Fibroblast of lung (primary cell): Measurements from ENCODE around the gene CHMP6. TPM values are rescaled to one million over a fixed set of nuclear protein-coding genes. Genes with fewer than 3 reads are reported as not detected.
A peak's percentile ranks its signal among the peaks of the same experiment; 100 is the strongest.

Source experiments
- DNase-seq, 2 donors: peaks; one replicate each; pipeline versions ENCODE4 v3.0.0 to v3.0.0-alpha.2; 2010; ENCODE audit warnings: low read depth in 2 of 2
- H2AFZ ChIP-seq: 2 replicates; pipeline ENCODE4 v1.5.1; 2012; ENCODE audit warnings: low read length, control low read depth, inconsistent platforms
- H3K27ac ChIP-seq: 2 replicates; pipeline ENCODE4 v1.5.1; 2011; ENCODE audit warnings: low read length, control low read depth; ENCODE audit not compliant: insufficient read depth
- H3K27me3 ChIP-seq: 2 replicates; pipeline ENCODE4 v1.5.1; 2011; ENCODE audit warnings: mild to moderate bottlenecking, low read length; ENCODE audit not compliant: control insufficient read depth, insufficient read depth
- H3K36me3 ChIP-seq: 2 replicates; pipeline ENCODE4 v1.5.1; 2011; ENCODE audit warnings: low read length; ENCODE audit not compliant: control insufficient read depth, insufficient read depth
- H3K4me1 ChIP-seq: 2 replicates; pipeline ENCODE4 v1.5.1; 2011; ENCODE audit warnings: low read length; ENCODE audit not compliant: control insufficient read depth, insufficient read depth; ENCODE audit errors: extremely low read depth
- H3K4me2 ChIP-seq: 2 replicates; pipeline ENCODE4 v1.5.1; 2011; ENCODE audit warnings: low read length, control low read depth; ENCODE audit not compliant: insufficient read depth; ENCODE audit errors: extremely low read depth
- H3K4me3 ChIP-seq, 4 experiments: fragments of 200-600 bp in 1 of 4; sonication (generic) in 1 of 4; replicated peaks in 1 of 4; 2 replicates each; pipeline ENCODE4 v1.5.1; 2011 to 2016; ENCODE audit warnings: low read length in 4 of 4, low read depth in 3 of 4, mild to moderate bottlenecking in 3 of 4, control low read depth in 2 of 4, inconsistent platforms in 1 of 4, mixed read lengths in 1 of 4; ENCODE audit not compliant: insufficient read depth in 1 of 4; ENCODE audit errors: control extremely low read depth in 1 of 4
- H3K79me2 ChIP-seq: 2 replicates; pipeline ENCODE4 v1.5.1; 2012; ENCODE audit warnings: mild to moderate bottlenecking, low read length, inconsistent platforms; ENCODE audit not compliant: control insufficient read depth, insufficient read depth
- H3K9ac ChIP-seq: 2 replicates; pipeline ENCODE4 v1.5.1; 2011; ENCODE audit warnings: mild to moderate bottlenecking, low read length, control low read depth; ENCODE audit not compliant: insufficient read depth
- H3K9me3 ChIP-seq: 2 replicates; pipeline ENCODE4 v1.5.1; 2012; ENCODE audit warnings: low read depth, low read length; ENCODE audit not compliant: control insufficient read depth, insufficient read depth
- H4K20me1 ChIP-seq: 2 replicates; pipeline ENCODE4 v1.5.1; 2011; ENCODE audit warnings: low read length; ENCODE audit not compliant: control insufficient read depth, insufficient read depth; ENCODE audit errors: extremely low read depth
- EZH2 ChIP-seq: IDR thresholded peaks from 2 replicates; pipeline ENCODE4 v1.5.1; 2012; ENCODE audit warnings: low read length, control low read depth, mild to moderate bottlenecking; ENCODE audit errors: missing control alignments
- polyA plus RNA-seq, 2 donors: library from polyadenylated mRNA; depleted of rRNA in 1 of 2; stranded (reverse) in 1 of 2; unstranded in 1 of 2; fragments of >200 nt; gene quantifications; 2 replicates each; pipeline ENCODE4 v1.2.1, GENCODE V29; 2011 to 2012; ENCODE audit warnings: missing spikeins in 1 of 2
- total RNA-seq: library from RNA; depleted of rRNA; stranded (reverse); fragments of >200 nt; gene quantifications from 2 replicates; pipeline ENCODE4 v1.2.1, GENCODE V29; 2014
- TF ChIP-seq, protein P1 (sequence below), 2 donors: IDR thresholded peaks in 1 of 2; conservative IDR thresholded peaks in 1 of 2; 1 replicate in 1 of 2; 2 replicates in 1 of 2; pipeline ENCODE4 v1.5.1; 2011 to 2012; ENCODE audit warnings: low read length in 2 of 2, control low read depth in 1 of 2, inconsistent platforms in 1 of 2, low read depth in 1 of 2, mild to moderate bottlenecking in 1 of 2

The CHMP6 gene
- total and polyA plus RNA-seq, 2 donors (not counting 1 experiment from before 2014, with no cell fraction given): 11.2 to 30.1 TPM

DNA sequence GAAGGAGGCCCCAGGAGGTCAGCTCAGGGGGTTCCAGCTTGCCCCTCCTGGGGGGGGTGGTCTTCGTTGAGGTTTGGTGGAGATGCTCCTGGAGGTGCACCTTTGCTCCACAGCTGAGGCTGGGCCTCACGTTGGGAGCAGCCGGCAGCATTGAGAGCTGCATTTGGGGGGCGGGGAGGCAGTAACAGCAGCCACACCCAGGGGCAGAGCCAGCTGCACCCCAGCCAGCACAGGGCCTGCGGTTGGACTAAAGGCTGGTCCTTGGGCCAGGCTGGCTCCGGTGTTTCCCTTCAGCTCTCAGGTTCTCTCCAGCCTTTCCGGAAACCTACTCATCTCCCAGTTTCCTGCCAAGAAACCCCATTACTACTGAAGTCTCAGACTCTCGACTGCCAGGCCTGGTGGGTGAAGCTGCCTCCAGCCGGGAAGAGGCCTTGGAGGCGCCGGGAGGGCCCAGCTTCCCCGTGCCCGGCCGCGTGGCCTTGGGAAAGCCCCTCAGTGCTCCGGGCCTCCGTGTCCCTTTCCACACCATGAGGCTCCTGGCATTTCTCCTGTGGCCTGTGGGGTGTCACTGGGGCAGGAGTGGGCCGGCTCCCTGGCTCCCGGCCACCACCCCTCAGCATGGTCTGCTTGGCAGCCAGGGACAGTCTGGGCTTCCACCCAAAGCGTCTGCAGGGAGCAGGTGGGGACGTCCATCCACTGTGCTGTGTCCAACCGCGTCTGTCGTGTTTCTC is 29.3 kb downstream of the CHMP6 start:
- no peak overlapping the region for H2AFZ ChIP-seq
- no peak for TF ChIP-seq EZH2
- no peaks in the 10 kb centered on the region for H3K36me3 ChIP-seq
- H4K20me1 ChIP-seq: no peaks in the 10 kb centered on the region
- no peak overlapping the region for H3K27ac ChIP-seq
- peak; percentile 34 to 83 for DNase-seq
- no peaks in the 10 kb centered on the region for H3K9me3 ChIP-seq
- peak overlapping the region; percentile 29 for H3K4me2 ChIP-seq
- H3K9ac ChIP-seq: no peak overlapping the region
- no peaks in the 10 kb centered on the region for H3K79me2 ChIP-seq
- peaks cover 11% of the 10 kb centered on the region for H3K27me3 ChIP-seq
- H3K4me1 ChIP-seq: peaks cover 7% of the 10 kb centered on the region
- H3K4me3 ChIP-seq: no peak overlapping the region

DNA sequence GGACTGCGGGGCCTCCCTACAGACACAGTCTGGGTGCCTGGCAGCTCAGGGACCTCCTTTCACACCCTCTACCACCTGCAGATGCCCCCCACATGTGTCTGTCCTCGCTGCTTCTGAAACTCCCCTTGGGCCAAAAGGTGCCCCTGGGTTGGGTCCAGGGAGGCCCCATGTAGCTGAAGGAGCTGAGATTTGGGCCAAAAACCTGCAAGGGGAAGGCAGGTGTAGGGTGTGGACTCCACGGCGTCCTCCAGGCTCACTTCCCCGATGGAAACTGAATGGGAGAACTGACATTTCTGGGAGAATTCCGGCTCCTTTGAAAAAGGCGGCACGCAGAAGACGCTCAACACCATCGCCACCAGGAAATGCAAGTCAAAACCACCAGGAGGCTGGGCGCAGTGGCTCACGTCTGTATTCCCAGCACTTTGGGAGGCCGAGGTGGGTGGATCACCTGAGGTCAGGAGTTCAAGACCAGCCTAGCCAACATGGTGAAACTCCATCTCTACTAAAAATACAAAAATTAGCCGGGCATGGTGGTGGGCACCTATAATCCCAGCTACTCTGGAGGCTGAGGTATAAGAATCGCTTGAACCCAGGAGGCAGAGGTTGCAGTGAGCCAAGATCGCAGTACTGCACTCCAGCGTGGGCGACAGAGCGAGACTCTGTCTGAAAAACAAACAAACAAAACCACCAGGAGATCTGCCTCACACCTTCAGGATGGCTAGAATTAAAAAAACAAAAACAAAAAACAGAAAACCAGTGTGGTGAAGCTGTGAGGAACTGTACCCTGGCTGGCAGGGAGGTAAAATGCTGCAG is 30.1 kb downstream of the CHMP6 start:
- Histone ChIP-seq H3K27ac (no peak overlapping the region), H3K79me2 (no peaks in the 10 kb centered on the region), H3K4me1 (peaks cover 7% of the 10 kb centered on the region), H3K4me3 (no peak overlapping the region), H3K9me3 (no peaks in the 10 kb centered on the region), H3K4me2 (no peak overlapping the region), H3K36me3 (no peaks in the 10 kb centered on the region), H3K27me3 (peaks cover 19% of the 10 kb centered on the region), H3K9ac (no peak overlapping the region), H2AFZ (no peak overlapping the region), H4K20me1 (no peaks in the 10 kb centered on the region)
- DNase-seq: no peak
- TF ChIP-seq EZH2: no peak
- TF ChIP-seq, protein P1, sequence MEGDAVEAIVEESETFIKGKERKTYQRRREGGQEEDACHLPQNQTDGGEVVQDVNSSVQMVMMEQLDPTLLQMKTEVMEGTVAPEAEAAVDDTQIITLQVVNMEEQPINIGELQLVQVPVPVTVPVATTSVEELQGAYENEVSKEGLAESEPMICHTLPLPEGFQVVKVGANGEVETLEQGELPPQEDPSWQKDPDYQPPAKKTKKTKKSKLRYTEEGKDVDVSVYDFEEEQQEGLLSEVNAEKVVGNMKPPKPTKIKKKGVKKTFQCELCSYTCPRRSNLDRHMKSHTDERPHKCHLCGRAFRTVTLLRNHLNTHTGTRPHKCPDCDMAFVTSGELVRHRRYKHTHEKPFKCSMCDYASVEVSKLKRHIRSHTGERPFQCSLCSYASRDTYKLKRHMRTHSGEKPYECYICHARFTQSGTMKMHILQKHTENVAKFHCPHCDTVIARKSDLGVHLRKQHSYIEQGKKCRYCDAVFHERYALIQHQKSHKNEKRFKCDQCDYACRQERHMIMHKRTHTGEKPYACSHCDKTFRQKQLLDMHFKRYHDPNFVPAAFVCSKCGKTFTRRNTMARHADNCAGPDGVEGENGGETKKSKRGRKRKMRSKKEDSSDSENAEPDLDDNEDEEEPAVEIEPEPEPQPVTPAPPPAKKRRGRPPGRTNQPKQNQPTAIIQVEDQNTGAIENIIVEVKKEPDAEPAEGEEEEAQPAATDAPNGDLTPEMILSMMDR (conservative IDR thresholded peaks at IDR 0.05 in 1 of 2, IDR thresholded peaks at IDR 0.05 in 1 of 2; ENCODE audit: low read depth in 1 of 2, low read length in 2 of 2): no peak

DNA sequence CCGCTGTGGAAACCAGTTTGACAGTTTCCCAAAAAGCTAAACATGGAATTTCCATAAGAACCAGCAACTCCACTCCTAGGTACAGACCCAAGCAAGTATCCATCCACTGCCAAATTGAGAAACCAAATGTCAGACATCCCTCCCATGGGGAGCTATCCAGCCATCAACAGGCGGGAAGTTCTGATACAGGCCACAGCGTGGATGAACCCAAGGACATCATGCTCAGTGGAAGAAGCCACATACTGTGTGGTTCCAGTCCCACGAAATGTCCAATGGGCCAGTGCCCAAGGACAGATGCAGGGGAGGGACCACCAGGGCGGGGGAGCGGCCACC is 30.7 kb downstream of the CHMP6 start:
- Histone ChIP-seq H3K9me3 (no peaks in the 10 kb centered on the region), H4K20me1 (no peaks in the 10 kb centered on the region), H3K79me2 (no peaks in the 10 kb centered on the region), H2AFZ (no peak overlapping the region), H3K4me3 (no peak overlapping the region), H3K27me3 (peaks cover 22% of the 10 kb centered on the region), H3K4me1 (peaks cover 7% of the 10 kb centered on the region), H3K36me3 (no peaks in the 10 kb centered on the region), H3K27ac (no peak overlapping the region), H3K4me2 (no peak overlapping the region), H3K9ac (no peak overlapping the region)
- no peak for TF ChIP-seq EZH2
- TF ChIP-seq, protein P1 (conservative IDR thresholded peaks at IDR 0.05 in 1 of 2, IDR thresholded peaks at IDR 0.05 in 1 of 2; ENCODE audit: low read depth in 1 of 2, low read length in 2 of 2): no peak
- DNase-seq: no peak
